Activated CD8-positive, alpha-beta memory T cell treated with anti-CD3 and anti-CD28 coated beads, Interleukin-2, amount 50 U/mL, for 24 hours (primary cell): ENCODE results near the gene ALDH7A1.
A peak's percentile ranks its signal among the peaks of the same experiment; 100 is the strongest.
"Not testable (repeated sequence)": the region's sequence is repeated elsewhere in the genome, so short reads cannot be mapped to it uniquely, and the experiment has no call there.

Experiments used
- DNase-seq: peaks from one replicate; pipeline ENCODE4 v3.0.0-alpha.2; 2020; ENCODE audit errors: extremely low read depth

ALDH7A1 gene

GRCh38 chr5:126594748-126595485 is at the start of gene ALDH7A1:
TSS of gene ALDH7A1 (minus strand) at chr5:126595219. CDS start at chr5:126595198, 21 bp downstream.
- DNase-seq = no peak

- no peak for DNase-seq
These were observed 46.4 kb upstream of the ALDH7A1 start for GRCh38 chr5:126641387-126641786.

GRCh38 chr5:126640866-126641265 is 45.8 kb upstream of the ALDH7A1 start:
- DNase-seq = no peak

GRCh38 chr5:126636956-126637355 is 41.9 kb upstream of the ALDH7A1 start:
- DNase-seq = no peak

- no peak for DNase-seq
These were observed 40.6 kb upstream of the ALDH7A1 start for GRCh38 chr5:126635585-126635984.

- no peak for DNase-seq
These were observed 38.5 kb upstream of the ALDH7A1 start for GRCh38 chr5:126633552-126633951.

GRCh38 chr5:126631920-126632319 is 36.9 kb upstream of the ALDH7A1 start:
- DNase-seq = no peak

GRCh38 chr5:126628102-126628501 is 33.1 kb upstream of the ALDH7A1 start:
- no peak for DNase-seq

GRCh38 chr5:126624534-126624933 is 29.5 kb upstream of the ALDH7A1 start:
- DNase-seq = no peak

- no peak for DNase-seq
These were observed 24.8 kb upstream of the ALDH7A1 start for GRCh38 chr5:126619781-126620180.

GRCh38 chr5:126617603-126618002 is 22.6 kb upstream of the ALDH7A1 start:
- DNase-seq = not testable (repeated sequence)

GRCh38 chr5:126615286-126615685 is 20.3 kb upstream of the ALDH7A1 start:
- DNase-seq = no peak

- no peak for DNase-seq
These were observed 19.0 kb upstream of the ALDH7A1 start for GRCh38 chr5:126613941-126614592.

- no peak for DNase-seq
These were observed 15.6 kb upstream of the ALDH7A1 start for GRCh38 chr5:126610616-126611015.

- DNase-seq = no peak
These were observed 15.1 kb upstream of the ALDH7A1 start for GRCh38 chr5:126610160-126610559.

GRCh38 chr5:126605525-126605924 is 10.5 kb upstream of the ALDH7A1 start:
- no peak for DNase-seq

GRCh38 chr5:126603402-126603991 is 8.5 kb upstream of the ALDH7A1 start:
- no peak for DNase-seq

GRCh38 chr5:126600631-126601511 is 5.9 kb upstream of the ALDH7A1 start, which contains the start of gene PHAX:
TSS of gene PHAX (plus strand) at chr5:126600947. CDS start at chr5:126600963, 16 bp downstream.
- DNase-seq = peak; percentile 24

GRCh38 chr5:126599971-126600630 is 5.1 kb upstream of the ALDH7A1 start:
- DNase-seq = not testable (repeated sequence)

GRCh38 chr5:126599499-126599898 is 4.5 kb upstream of the ALDH7A1 start:
- no peak for DNase-seq

- DNase-seq = no peak
These were observed 2.1 kb upstream of the ALDH7A1 start for GRCh38 chr5:126597156-126597555.
